Activated CD4-positive, alpha-beta T cell treated with anti-CD3 and anti-CD28 coated beads, Interleukin-2, amount 50 U/mL, for 4 hours (primary cell): ENCODE results near the gene GNAI2.
"Not testable (repeated sequence)": the region's sequence is repeated elsewhere in the genome, so short reads cannot be mapped to it uniquely, and the experiment has no call there.

ENCODE experiments used
- DNase-seq, 2 experiments: peaks; one replicate each; pipeline ENCODE4 v3.0.0-alpha.2; 2020

GNAI2 gene

DNA sequence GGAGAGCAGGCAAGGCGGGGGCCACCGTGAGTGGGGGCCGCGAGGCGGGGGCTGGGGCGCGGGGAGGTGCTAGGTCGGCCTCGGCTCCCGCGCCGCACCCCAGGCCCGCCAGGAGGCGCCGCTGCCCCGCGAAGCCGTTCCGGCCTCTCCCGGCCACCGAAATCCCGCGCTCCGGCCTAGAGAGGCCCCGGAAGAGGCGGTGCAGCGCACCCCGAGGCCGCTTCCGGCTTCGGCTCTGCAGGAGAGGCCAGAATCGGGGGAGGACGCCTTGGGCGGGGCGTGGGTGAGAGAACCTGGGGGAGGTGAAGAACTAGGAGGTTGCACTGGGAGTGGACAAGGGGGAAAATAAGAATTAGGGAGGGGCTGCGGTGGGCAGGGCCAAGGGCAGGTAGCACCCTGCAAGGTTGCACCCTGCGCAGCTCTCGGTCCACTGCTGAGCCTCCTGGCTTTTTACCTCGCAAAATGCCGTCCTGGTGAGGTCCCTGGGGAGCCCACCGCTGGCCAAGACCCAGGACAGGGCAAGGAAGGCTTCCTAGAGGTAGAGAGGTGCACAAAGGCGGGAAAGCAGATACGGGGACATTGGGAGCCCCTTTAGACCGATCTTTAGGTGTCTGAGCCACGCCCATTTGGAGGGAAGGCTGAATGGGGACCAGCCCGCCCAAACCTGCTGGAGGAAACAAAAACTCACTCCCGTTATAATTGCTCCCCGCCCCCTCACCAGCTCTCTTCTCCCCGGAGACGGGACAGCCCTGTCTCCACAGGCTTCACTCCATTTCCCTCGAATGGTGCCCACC, 8.4 kb upstream of the GNAI2 start:
- DNase-seq: peak; percentile 80 to 82

DNA sequence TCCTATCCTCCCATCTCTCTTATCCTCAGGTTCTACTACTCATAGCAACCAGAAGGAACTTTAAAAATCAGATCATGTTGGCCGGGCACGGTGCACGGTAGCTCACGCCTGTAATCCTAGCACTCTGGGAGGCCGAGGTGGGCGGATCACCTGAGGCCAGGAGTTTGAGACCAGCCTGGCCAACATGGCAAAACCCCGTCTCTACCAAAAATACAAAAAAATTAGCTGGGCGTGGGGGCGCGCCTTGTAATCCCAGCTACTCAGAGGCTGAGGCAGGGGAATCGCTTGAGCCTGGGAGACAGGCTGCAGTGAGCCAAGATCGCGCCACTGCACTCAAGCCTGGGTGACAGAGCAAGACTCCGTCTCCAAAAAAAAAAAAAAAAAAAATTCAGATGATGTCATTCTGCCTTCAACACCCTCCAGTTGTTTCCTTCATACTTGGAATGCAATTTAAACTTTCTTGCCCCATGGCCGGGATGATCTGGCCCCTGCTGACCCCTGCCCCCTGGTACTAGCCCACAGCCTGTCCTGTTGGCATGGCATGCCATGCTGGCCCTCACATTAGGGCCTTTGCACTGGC, 7.7 kb upstream of the GNAI2 start:
- DNase-seq: not testable (repeated sequence)

- DNase-seq: no peak
These were observed 6.5 kb upstream of the GNAI2 start for GRCh38 chr3:50229490-50229889.

- DNase-seq: no peak
These were observed 5.8 kb upstream of the GNAI2 start for GRCh38 chr3:50230104-50230793.

GRCh38 chr3:50230794-50231125, 5.2 kb upstream of the GNAI2 start:
- DNase-seq: no peak

DNA sequence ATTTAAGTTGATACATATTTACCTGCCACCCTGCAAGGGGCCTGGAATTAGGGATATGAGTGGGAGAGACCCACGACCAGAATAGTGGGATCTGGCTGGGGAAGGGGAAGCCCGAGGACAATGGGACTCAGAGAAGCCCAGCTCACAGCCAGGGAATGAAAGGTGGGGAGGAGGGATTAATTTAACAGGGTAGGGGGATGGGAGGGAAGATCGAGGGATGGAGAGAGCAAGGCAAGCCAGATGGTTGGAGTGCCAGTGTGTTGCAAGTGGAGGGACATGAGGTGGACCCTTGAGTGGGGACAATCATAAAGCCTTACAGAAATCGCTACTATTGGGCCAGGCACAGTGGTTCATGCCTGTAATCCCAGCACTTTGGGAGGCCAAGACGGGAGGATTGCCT, 4.4 kb upstream of the GNAI2 start:
- DNase-seq: no peak

DNA sequence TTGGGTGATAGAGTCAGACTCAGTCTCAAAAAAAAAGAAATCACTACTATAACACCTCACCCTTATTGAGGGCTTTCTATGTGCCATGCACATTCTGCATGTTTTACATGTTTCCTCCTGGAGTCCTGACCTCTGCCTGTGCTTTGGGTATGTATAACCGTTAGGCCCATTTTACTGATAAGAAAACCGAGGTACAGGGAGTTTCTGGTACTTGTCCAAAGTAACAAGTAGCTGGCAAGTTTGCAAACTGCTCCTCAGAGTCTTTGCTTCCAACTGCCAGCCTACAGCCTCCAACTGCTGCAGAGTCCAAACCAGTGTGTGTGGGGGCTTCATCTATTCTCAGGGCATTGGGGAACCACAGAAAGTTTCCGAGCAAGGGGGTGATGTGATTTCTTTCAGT, 3.7 kb upstream of the GNAI2 start:
- DNase-seq: no peak

- no peak for DNase-seq
These were observed 2.8 kb upstream of the GNAI2 start for GRCh38 chr3:50233176-50233575.

- no peak for DNase-seq
These were observed 604 bp downstream of the GNAI2 start for GRCh38 chr3:50236484-50237132.

DNA sequence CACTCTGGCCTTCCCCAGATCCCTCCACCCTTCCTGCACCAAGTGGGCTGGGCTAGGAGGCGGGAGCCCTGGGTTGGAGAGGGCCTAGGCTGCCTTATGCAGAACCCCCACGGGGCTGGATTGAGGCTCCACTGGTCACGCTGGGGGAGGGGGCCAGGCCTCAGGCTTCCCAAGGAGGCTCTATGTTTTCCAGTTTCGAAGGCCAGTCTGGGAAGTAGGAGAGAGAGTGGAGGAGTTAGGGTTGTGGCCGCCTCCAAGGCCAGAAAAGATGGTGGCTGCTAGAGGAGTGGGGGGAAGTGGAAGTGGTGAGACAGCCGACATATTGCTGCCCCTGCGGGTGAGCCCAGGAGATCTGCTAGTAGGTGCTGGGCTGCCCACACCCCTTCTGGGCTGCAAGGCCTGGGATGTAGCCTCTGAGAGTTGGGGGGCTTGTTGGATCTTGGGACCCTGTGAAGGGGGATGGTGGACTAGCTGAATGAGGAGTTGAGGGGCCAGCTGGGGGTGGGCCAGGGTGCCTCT, 1.2 kb downstream of the GNAI2 start:
- no peak for DNase-seq

GRCh38 chr3:50237754-50238548, 1.9 kb downstream of the GNAI2 start:
- DNase-seq: peak; percentile 83

GRCh38 chr3:50238549-50239026, 2.6 kb downstream of the GNAI2 start:
- DNase-seq: no peak

GRCh38 chr3:50239649-50240048, 3.6 kb downstream of the GNAI2 start:
- no peak for DNase-seq

DNA sequence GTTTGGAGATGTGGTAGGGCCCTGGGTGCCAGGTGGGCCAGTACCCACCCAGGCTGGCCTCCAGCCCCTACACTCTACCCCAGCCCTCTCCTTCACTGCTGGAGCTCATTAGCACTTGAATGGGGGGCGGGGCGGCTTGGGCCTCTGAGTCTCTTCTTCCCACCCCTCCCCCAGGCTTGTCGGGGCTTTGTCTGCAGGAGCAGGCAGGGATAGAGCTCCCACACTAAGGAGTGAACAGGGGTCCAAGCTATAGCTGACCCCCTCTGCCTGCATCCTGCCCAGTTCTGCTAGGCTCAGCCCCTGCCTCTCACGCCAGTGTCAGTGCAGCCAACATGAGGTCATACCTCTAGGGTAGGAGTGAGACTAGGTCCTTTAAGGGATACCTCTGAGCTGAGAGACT, 5.2 kb downstream of the GNAI2 start:
- DNase-seq: no peak

GRCh38 chr3:50241713-50242380, 5.8 kb downstream of the GNAI2 start:
- no peak for DNase-seq

- DNase-seq: no peak
These were observed 6.4 kb downstream of the GNAI2 start for GRCh38 chr3:50242381-50242770.

DNA sequence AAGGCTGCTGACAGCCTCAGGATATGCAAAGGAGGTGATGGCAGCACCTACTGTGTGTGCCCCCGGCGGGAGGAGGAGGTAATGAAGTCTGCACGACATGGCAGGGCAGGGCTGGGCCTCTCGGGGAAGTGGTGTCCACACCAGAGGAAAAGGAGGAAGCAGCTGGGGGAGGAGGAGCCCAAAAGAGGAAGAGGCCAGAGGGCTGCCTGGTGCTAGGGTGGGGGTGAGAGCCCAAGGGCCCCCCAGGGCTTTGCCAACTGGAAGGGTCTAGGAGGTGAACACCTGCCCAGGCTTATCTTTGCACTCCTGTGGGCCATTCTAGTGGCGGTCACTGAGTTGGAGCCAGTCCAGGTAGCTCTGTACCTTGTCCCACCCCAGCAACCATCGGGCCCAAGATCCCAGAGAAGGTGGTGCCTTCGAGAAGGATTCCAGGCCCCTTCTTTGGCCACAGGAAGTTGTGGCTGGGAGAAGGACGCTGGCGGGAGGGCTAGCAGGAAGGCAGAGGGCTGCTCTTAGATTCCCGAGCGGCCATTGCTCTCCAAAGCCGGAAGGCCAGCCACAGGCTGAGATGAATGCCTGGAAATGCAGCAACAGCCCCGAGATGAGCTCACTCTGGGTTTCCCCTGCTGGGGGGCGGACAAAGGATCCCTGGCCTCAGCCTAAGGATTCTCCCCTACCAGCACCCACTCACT, 7.0 kb downstream of the GNAI2 start:
- peak; percentile 19 to 37 for DNase-seq

- DNase-seq: no peak
These were observed 7.5 kb downstream of the GNAI2 start for GRCh38 chr3:50243543-50243895.

DNA sequence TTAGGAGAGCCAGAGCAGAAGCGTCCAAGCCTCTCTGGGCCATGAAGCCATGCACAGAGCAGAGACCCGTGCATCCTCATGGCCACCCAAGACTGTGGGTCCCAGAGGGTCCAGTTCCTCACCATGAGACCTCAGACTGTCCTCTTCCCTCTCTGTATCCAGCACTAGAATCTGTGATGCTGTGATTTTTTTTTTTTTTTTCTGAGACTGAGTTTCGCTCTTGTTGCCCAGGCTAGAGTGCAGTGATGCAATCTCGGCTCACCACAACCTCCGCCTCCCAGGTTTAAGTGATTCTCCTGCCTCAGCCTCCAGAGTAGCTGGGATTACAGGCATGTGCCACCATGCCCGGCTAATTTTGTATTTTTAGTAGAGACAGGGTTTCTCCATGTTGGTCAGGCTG, 8.8 kb downstream of the GNAI2 start:
- not testable (repeated sequence) for DNase-seq

GRCh38 chr3:50245251-50245745, 9.3 kb downstream of the GNAI2 start:
- no peak for DNase-seq

DNA sequence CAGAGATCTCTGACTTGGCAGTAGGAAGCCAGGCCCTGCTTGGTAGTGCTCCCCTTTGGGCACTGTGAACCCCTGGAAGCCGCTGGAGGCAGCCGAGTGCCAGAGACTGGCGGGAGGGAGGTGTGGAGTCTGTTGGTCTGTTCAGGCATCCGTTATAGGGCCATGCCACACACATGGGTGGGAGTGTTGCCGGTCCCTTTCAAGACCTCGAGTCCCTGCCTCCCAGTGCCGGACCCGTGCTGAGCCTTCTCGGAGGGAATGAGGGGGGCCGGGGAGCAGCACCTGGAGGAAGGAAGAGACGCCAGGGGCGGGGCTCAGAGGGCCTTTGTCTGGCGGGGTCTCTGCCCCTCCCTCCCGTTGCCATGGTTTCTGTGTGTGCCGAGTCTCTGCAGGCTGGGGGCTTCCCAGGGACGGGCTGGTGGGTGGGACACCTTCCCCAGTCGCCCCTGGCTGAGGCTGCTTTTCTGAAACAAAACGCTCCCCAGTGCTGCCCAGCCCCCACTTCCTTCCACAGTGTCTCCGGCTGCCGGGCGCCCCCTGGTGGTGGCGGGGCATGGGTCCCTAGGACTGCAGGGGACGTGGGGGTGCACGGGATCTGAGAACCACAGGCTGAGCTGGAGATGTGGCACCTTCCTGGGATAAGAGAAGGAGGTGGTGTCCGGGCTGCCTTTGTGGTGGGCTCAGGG, 10.0 kb downstream of the GNAI2 start:
- DNase-seq: peak; percentile 94 to 95
